CD4-positive, alpha-beta T cell treated with Interleukin-4 for 1 hour (primary cell): ENCODE measurements around the gene PLXNA1.

Source experiments
- DNase-seq, 2 donors: peaks; one replicate each; pipeline ENCODE4 v3.0.0-alpha.2; 2020 to 2022

Gene PLXNA1

DNA sequence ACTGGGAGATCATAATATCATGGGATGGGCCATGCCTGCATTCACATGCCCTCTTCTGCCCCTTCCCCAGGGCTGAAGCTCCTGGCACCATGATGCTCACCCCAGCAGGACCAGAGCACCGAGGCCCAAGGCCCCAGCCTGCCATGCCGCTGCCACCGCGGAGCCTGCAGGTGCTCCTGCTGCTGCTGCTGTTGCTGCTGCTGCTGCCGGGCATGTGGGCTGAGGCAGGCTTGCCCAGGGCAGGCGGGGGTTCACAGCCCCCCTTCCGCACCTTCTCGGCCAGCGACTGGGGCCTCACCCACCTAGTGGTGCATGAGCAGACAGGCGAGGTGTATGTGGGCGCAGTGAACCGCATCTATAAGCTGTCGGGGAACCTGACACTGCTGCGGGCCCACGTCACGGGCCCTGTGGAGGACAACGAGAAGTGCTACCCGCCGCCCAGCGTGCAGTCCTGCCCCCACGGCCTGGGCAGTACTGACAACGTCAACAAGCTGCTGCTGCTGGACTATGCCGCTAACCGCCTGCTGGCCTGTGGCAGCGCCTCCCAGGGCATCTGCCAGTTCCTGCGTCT is 5.6 kb downstream of the PLXNA1 start:
- no peak for DNase-seq

GRCh38 chr3:126989316-126990023 is 6.6 kb downstream of the PLXNA1 start:
- no peak for DNase-seq

DNA sequence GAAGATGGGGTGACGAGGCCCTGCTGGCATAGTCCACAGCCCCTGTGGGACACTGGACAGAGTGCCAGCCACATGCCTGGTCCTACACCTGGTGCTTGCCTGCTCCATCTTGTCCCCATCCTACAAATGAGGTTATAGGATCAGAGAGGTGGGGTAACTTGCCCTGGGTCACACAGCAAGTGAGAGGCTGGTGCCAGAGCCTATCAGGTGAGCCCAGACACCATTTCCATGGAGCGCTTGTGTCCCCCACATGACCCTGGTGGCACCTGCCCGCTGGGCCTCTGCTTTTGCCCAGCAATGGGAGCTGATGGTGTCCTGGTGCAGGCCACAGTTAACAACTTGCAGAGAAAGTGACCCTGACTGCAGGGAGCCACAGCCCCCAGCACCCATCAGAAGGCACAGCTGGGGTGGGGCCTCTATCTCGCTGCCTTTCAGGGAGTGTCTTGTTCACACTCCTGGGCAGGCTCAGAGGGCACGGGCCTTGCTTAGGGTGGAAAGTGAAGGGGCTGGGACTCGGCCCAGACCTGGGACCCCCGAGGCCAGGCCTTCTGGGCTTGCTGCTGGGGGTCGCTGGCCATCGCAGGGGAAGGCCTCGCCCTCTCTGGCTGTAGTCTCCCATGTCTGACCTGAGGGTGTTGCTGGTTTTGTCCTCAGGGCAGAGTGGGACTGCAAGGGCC is 7.2 kb downstream of the PLXNA1 start:
- no peak for DNase-seq

DNA sequence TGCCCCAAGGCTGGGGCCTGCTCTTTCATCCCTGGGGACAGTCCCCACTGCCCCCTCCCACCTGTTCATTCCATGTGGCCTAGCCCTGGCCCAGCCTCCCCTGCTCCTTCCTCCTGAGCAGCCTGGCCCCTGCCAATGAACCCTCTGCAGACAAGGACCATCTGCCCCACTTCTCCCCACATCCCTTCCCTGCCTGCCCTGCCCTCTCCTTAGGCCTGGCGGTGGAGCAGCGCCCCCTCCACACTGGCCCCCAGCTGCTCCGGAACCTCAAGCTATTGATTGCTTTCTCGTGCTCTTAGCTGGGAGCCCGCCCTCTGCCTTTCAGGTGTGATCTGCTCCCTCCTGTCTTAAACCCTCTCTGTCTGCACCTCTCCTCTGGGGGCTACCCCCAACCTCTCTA is 8.0 kb downstream of the PLXNA1 start:
- DNase-seq: no peak

DNA sequence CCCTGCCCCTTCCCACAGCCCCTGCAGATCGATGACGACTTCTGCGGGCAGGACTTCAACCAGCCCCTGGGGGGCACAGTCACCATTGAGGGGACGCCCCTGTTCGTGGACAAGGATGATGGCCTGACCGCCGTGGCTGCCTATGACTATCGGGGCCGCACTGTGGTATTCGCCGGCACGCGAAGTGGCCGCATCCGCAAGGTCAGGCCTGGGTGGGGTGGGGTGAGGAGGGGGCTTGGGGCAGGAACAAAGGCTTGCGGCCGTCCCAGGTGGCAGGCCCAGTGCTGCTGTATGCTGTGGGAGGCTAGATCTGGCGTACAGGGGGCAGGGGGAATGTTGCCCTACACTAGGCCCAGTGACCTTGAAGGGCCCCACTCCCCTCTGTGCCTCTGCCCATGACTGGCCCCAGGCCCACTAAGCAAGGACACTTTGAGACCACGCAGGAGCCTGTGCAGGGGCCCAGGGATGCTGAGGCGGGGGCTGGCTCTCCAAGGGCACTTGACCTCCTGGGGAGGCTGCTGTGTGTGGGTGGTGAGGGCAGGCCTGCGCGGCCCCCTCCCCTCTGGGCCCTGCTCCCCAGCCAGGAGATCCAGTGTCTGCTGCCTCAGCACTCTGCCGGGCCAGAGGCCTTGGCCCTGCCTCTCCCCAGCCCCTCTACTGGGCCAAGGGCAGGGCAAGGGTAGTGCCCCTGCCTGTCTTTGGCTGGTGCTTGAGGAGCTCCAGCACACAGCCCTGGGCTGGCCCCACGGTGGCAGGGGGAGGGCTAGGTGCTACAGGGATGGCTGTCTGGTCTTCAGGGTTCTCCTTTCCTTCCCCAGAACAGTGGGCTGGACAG is 8.7 kb downstream of the PLXNA1 start:
- DNase-seq: no peak

GRCh38 chr3:126992216-126992615 is 9.3 kb downstream of the PLXNA1 start:
- DNase-seq: no peak

GRCh38 chr3:126992776-126993175 is 9.9 kb downstream of the PLXNA1 start:
- no peak for DNase-seq

- DNase-seq: no peak
Observed at GRCh38 chr3:126993436-126993835, 10.5 kb downstream of the PLXNA1 start.

DNA sequence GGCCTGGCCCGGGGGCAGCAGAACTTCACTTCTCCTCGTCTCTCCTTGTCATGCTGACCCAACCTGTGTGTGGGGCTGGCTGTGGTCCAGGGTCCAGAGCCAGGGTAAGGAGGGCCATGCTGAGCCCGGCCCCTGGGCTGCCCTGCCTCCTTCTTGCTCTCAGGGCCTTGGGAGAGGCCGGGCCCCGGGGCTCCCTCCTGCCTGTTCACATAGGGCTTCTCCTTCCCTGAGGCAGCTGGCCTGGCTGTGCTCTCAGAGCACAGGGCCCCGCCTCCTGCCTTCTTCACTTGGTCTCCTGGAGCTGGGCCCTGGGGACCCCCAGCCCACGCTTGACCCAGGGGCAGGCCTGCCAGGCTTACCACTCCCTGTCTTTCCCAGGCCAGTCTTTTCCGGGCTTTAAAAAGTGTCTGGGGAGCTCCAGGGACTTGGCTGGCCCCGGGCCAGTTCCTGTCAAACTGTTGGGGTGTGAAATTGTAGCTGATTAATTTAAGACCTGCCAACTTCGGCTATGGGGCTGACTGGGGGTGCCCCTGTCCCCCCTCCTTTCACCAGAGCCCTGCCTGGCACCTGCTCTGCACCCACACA is 11.8 kb downstream of the PLXNA1 start:
- DNase-seq: no peak

- DNase-seq: no peak
Observed at GRCh38 chr3:126995254-126995780, 12.4 kb downstream of the PLXNA1 start.

GRCh38 chr3:126995926-126996512 is 13.1 kb downstream of the PLXNA1 start:
- no peak for DNase-seq

DNA sequence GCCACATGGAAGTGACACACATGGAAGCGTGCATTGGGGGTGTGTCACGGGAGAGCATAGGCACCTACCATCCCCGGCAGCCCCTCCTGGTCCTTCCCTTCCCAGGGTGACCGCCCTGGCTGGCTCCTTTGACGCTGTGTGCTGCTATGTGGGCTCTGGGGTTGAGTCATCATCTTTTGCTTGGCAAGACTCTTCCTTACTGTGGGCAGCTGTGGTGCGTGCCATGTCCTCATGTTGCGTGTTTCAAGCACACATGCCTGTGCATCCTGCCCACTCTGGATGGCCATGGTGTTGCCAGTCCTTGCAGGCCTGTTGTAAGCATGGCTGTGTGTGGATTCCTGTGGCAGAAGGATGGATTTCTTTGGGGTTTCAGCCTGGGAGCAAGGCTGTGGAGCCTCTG is 14.0 kb downstream of the PLXNA1 start:
- no peak for DNase-seq

DNA sequence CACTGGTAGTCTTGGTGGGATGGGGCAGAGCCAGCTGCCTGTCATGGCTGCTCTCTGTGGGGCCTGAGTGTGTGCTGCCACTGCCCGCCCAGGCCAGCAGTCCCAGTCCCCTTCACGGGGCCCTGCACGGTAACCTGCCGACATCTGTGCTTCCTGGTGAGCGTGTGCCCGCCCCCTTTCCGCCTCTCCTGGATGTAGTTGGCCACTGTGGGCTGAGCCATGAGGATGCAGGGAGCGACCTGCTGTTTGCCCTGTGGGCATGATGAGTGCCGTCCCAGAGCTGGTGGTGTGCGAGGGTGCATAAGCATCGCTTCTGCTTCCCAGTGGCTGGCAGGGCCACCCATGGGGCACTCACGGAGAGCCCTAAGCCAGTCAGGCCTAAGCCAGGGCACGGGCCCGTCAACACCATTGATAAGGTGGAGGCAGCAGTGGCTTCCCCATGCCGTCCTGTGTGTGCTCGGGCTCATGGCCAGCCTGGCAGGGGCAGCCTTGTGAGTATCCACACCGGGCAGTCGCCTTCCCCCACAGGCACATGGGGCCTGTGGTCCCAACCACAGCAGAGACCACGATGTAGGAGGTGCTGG is 14.6 kb downstream of the PLXNA1 start:
- no peak for DNase-seq

DNA sequence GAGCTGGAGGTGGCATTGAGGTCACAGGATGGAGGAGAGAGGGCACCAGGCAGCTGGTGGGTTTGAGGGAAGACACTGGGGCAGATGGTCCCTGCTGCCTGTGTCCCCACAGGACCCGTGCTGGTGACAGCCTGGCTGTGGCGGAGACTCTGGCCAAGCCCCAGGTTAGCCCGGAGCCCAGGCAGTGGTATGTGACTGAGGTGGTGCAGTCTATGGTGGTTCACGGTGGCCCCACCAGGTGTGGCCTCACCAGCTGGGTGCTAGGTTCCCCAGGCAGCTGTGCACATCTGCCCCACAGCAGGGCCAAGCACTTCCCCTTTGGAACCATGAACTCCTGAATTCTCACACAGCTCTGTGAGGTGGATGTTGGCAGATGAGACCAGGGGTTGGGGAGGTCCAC is 15.4 kb downstream of the PLXNA1 start:
- no peak for DNase-seq

DNA sequence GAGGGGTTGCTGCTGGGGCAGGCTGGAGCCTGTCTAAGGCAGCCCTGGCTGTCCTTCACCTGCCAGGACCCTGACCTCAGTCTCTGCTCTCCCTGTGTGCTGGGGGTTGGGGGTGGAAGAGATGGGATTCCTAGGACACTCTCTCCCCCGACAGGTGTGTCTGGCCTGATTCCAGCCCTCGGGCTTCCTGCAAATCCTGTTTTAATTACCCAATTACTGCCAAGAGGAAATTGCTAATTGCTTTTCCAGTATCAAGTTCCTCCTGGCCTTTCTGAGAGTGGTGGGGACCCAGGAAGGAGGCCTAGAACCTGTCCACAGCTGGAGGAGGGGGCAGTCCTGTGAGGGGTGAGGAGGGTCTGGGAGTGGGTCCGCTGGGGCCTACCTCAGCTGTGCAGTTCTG is 15.8 kb downstream of the PLXNA1 start:
- no peak for DNase-seq

DNA sequence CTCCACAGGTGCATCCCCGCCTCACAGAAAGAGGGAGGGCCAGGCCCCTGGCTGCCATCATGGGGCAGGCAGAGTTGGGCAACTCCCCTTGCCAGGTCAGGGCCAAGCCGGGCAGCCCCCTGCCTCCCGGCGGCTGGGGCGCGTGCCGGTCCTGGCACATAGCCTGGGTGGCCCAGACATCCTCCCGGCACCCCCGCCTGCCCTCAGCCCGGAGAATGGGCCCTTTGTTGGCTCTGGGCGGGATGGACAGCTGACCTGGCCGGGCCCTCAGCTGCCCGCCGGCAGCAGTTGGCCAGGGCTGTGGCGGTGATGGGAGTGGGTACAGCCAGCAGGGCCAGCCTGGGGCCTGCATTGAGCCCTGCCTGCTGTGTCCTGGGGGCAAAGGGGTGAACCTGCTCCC is 16.5 kb downstream of the PLXNA1 start:
- DNase-seq: no peak

GRCh38 chr3:127000119-127000518 is 17.2 kb downstream of the PLXNA1 start:
- no peak for DNase-seq

GRCh38 chr3:127000761-127001160 is 17.8 kb downstream of the PLXNA1 start:
- DNase-seq: no peak

DNA sequence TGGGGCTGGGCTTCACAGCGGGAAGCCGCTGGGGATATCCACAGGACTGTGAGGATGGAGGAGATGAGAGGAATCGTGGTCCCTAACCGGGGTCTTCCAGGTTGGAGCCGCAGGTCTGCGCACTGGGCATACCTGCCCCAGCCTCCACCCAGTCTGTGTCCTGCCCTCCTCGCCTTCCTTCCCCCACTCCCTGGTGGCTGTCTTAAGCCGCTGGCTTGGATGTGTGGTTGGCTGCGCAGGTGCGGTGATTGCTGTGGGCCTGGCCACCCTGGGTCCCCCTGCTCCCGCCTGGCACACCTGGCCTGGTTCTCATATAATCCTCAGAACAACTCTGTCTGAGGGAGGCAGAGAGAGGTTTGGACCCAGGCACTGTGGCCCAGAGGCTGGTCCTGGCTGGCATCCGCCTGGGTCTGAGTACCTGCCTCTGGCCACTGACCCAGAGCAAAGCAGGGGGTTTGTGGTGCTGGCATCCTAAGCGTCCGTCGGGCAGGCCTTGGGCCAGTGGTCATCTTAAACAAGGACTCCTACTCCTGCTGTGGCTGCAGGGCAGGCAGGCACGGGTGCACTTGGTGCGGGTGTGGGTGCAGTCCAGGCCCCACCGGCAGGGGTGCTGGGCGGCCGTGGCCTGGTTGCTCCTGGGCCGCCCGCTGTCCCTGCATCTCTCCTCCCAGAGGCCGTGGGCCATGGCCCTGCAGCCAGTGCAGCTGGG is 18.7 kb downstream of the PLXNA1 start:
- no peak for DNase-seq

- no peak for DNase-seq
Observed at GRCh38 chr3:127002195-127003174, 19.6 kb downstream of the PLXNA1 start.
